ENCODE results near the gene FSTL3.
"Not testable (repeated sequence)": the region's sequence is repeated elsewhere in the genome, so short reads cannot be mapped to it uniquely, and the experiment has no call there.

The FSTL3 gene

GRCh38 chr19:682678-683320 is 6.6 kb downstream of the FSTL3 start:
- no peak for DNase-seq (ENCODE audit: low read depth, low spot score)

GRCh38 chr19:685454-685931 is 9.3 kb downstream of the FSTL3 start:
- no peak for DNase-seq (ENCODE audit: low read depth, low spot score)

GRCh38 chr19:686589-687297 is 10.6 kb downstream of the FSTL3 start:
- DNase-seq (ENCODE audit: low read depth, low spot score): no peak

- no peak for DNase-seq (ENCODE audit: low read depth, low spot score)
Measured at GRCh38 chr19:687569-688166, 11.5 kb downstream of the FSTL3 start.

- no peak for DNase-seq (ENCODE audit: low read depth, low spot score)
Measured at GRCh38 chr19:688214-688613, 12.0 kb downstream of the FSTL3 start.

- no peak for DNase-seq (ENCODE audit: low read depth, low spot score)
Measured at GRCh38 chr19:688992-689391, 12.8 kb downstream of the FSTL3 start.

- DNase-seq (ENCODE audit: low read depth, low spot score): no peak
Measured at GRCh38 chr19:690203-690602, 14.0 kb downstream of the FSTL3 start.

- DNase-seq (ENCODE audit: low read depth, low spot score): no peak
Measured at GRCh38 chr19:694481-695351, 18.5 kb downstream of the FSTL3 start.

GRCh38 chr19:695352-695949 is 19.3 kb downstream of the FSTL3 start, which contains the start of gene PRSS57:
PRSS57 (minus strand) TSS chr19:695452; CDS start chr19:695430, 22 bp downstream.
- no peak for DNase-seq (ENCODE audit: low read depth, low spot score)

GRCh38 chr19:698529-698928 is 22.3 kb downstream of the FSTL3 start:
- not testable (repeated sequence) for DNase-seq (ENCODE audit: low read depth, low spot score)

GRCh38 chr19:699885-700284 is 23.7 kb downstream of the FSTL3 start:
- not testable (repeated sequence) for DNase-seq (ENCODE audit: low read depth, low spot score)

GRCh38 chr19:702847-703246 is 26.7 kb downstream of the FSTL3 start:
- DNase-seq (ENCODE audit: low read depth, low spot score): not testable (repeated sequence)

GRCh38 chr19:703329-703650 is 27.1 kb downstream of the FSTL3 start:
- DNase-seq (ENCODE audit: low read depth, low spot score): no peak

- no peak for DNase-seq (ENCODE audit: low read depth, low spot score)
Measured at GRCh38 chr19:703651-704446, 27.7 kb downstream of the FSTL3 start.

GRCh38 chr19:704447-704741 is 28.2 kb downstream of the FSTL3 start:
- DNase-seq (ENCODE audit: low read depth, low spot score): no peak

- no peak for DNase-seq (ENCODE audit: low read depth, low spot score)
Measured at GRCh38 chr19:708154-709143, 32.3 kb downstream of the FSTL3 start, which contains the start of gene PALM. PALM (plus strand) TSS chr19:708935; CDS start chr19:709147, 212 bp downstream.

- DNase-seq (ENCODE audit: low read depth, low spot score): no peak
Measured at GRCh38 chr19:709196-709964, 33.2 kb downstream of the FSTL3 start.

- no peak for DNase-seq (ENCODE audit: low read depth, low spot score)
Measured at GRCh38 chr19:709965-710571, 33.9 kb downstream of the FSTL3 start.
